HG03060 (cell line): ENCODE results near the gene BAIAP3.

Experiments used
- ATAC-seq: cut with Tn5 transposase; IDR thresholded peaks from one replicate; pipeline ENCODE4 v1.9.1; 2021; ENCODE audit warnings: low read depth, moderate number of reproducible peaks; ENCODE audit not compliant: unreplicated experiment

The BAIAP3 gene

GRCh38 chr16:1298406-1298805 is 35.0 kb upstream of the BAIAP3 start:
- no peak for ATAC-seq

GRCh38 chr16:1299012-1299867 is 34.2 kb upstream of the BAIAP3 start:
- no peak for ATAC-seq

GRCh38 chr16:1299868-1300203 is 33.6 kb upstream of the BAIAP3 start:
- ATAC-seq, result no peak

GRCh38 chr16:1300664-1301476 is 32.6 kb upstream of the BAIAP3 start:
- ATAC-seq, result no peak

- no peak for ATAC-seq
Observed at GRCh38 chr16:1301562-1301961, 31.9 kb upstream of the BAIAP3 start.

GRCh38 chr16:1305823-1306222 is 27.6 kb upstream of the BAIAP3 start:
- no peak for ATAC-seq

GRCh38 chr16:1306334-1306733 is 27.1 kb upstream of the BAIAP3 start:
- no peak for ATAC-seq

GRCh38 chr16:1308036-1308976 is 25.1 kb upstream of the BAIAP3 start:
- ATAC-seq, result no peak

- peak; percentile 61 for ATAC-seq
Observed at GRCh38 chr16:1308977-1309885, 24.2 kb upstream of the BAIAP3 start, which contains the start of gene UBE2I. Gene UBE2I (plus strand): TSS chr16:1309636. CDS start chr16:1314031, 4,395 bp downstream.

GRCh38 chr16:1309888-1310831 is 23.3 kb upstream of the BAIAP3 start:
- ATAC-seq, result no peak

GRCh38 chr16:1310832-1311200 is 22.6 kb upstream of the BAIAP3 start:
- no peak for ATAC-seq

- no peak for ATAC-seq
Observed at GRCh38 chr16:1311212-1311737, 22.2 kb upstream of the BAIAP3 start.

GRCh38 chr16:1311738-1312466 is 21.5 kb upstream of the BAIAP3 start:
- ATAC-seq, result no peak

GRCh38 chr16:1312467-1312816 is 21.0 kb upstream of the BAIAP3 start:
- no peak for ATAC-seq

- ATAC-seq, result no peak
Observed at GRCh38 chr16:1312903-1313302, 20.5 kb upstream of the BAIAP3 start.

GRCh38 chr16:1313721-1314369 is 19.6 kb upstream of the BAIAP3 start:
- no peak for ATAC-seq

- no peak for ATAC-seq
Observed at GRCh38 chr16:1314399-1315068, 18.9 kb upstream of the BAIAP3 start.
